Testis (tissue), 2 donors: Measurements from ENCODE around the gene CLMN.

ENCODE experiments used
- POLR2A ChIP-seq: fragments of 450-650 bp; IDR thresholded peaks from one replicate; pipeline ENCODE4 v1.6.1; 2017; ENCODE audit warnings: antibody characterized with exemption, mild to moderate bottlenecking, moderate library complexity
- TF ChIP-seq, protein P1 (sequence below), 3 experiments: fragments of 450-650 bp in 2 of 3; fragments of 200-600 bp in 1 of 3; sonication (generic) in 1 of 3; IDR thresholded peaks; one replicate each; pipeline ENCODE4 v1.5.1; 2016 to 2019; ENCODE audit warnings: antibody characterized with exemption in 3 of 3, mild to moderate bottlenecking in 2 of 3, moderate library complexity in 1 of 3

DNA sequence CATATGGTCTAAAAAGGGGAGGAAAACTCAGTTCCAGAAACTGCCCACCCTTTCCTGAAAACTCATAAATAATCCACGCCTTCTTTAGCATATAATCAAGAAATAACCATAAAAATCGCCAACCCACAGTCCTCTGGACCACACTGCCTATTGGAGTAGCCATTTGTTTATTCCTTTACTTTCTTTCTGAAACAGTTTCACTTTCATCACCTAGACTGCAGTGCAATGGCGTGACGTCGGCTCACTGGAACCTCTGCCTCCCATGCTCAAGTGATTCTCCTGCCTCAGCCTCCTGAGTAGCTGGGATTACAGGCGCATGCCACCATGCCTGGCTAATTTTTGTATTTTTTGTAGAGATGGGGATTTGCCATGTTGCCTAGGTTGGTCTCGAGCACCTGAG is 44.2 kb downstream of the CLMN start:
- TF ChIP-seq, protein P1, sequence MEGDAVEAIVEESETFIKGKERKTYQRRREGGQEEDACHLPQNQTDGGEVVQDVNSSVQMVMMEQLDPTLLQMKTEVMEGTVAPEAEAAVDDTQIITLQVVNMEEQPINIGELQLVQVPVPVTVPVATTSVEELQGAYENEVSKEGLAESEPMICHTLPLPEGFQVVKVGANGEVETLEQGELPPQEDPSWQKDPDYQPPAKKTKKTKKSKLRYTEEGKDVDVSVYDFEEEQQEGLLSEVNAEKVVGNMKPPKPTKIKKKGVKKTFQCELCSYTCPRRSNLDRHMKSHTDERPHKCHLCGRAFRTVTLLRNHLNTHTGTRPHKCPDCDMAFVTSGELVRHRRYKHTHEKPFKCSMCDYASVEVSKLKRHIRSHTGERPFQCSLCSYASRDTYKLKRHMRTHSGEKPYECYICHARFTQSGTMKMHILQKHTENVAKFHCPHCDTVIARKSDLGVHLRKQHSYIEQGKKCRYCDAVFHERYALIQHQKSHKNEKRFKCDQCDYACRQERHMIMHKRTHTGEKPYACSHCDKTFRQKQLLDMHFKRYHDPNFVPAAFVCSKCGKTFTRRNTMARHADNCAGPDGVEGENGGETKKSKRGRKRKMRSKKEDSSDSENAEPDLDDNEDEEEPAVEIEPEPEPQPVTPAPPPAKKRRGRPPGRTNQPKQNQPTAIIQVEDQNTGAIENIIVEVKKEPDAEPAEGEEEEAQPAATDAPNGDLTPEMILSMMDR (IDR thresholded peaks at IDR 0.05) = no peak
- TF ChIP-seq POLR2A = no peak
